Colonic mucosa (tissue), 4 donors: ENCODE measurements around the gene ECM2. TPM values are rescaled to one million over a fixed set of nuclear protein-coding genes. Genes with fewer than 3 reads are reported as not detected.
"Not testable (repeated sequence)": the region's sequence is repeated elsewhere in the genome, so short reads cannot be mapped to it uniquely, and the experiment has no call there.

Experiments used
- DNase-seq: peaks from one replicate; pipeline ENCODE4 v3.0.0-alpha.2; 2020
- H3K27ac ChIP-seq: fragments of 200-600 bp; one replicate; pipeline ENCODE4 v1.8.0; 2021
- H3K27me3 ChIP-seq: fragments of 200-600 bp; one replicate; pipeline ENCODE4 v1.8.0; 2021
- H3K36me3 ChIP-seq: fragments of 200-600 bp; one replicate; pipeline ENCODE4 v1.8.0; 2021
- H3K4me1 ChIP-seq: fragments of 200-600 bp; one replicate; pipeline ENCODE4 v1.8.0; 2021; ENCODE audit warnings: mild to moderate bottlenecking
- H3K4me3 ChIP-seq: fragments of 200-600 bp; one replicate; pipeline ENCODE4 v1.8.0; 2021
- H3K9ac ChIP-seq, 2 donors: one replicate each; pipeline ENCODE4 v1.7.0; 2013; ENCODE audit warnings: control low read depth in 2 of 2, low read depth in 2 of 2, low read length in 2 of 2
- H3K9me3 ChIP-seq: fragments of 200-600 bp; one replicate; pipeline ENCODE4 v1.8.0; 2021
- CTCF ChIP-seq: fragments of 200-600 bp; IDR thresholded peaks from one replicate; pipeline ENCODE4 v1.8.0; 2022; ENCODE audit warnings: antibody characterized with exemption, mild to moderate bottlenecking
- intact Hi-C: fragments of 100-400 bp; cut with DNase I; formaldehyde crosslinking; loops from one replicate; pipeline ENCODE4 v1.14.1; 2022
- total RNA-seq, 2 donors: library from RNA; stranded (reverse); fragmentation: NEBNext Ultra II Directional in 1 of 2; extraction: Animal tissue kit (Norgen Biotek cat#: 25700) in 1 of 2; gene quantifications; one replicate each; pipeline ENCODE4 v1.2.1, GENCODE V29; 2021
- donor health status: healthy.
- donor health status: DM: no; HTN: no; CAD: no.
- donor health status: DM: no; HTN: no; CAD: no.

ECM2 gene
- 1 to 10 TPM in 1 of 2 donors, under 1 TPM in 1; 0.30 to 3.8 TPM for total RNA-seq

DNA sequence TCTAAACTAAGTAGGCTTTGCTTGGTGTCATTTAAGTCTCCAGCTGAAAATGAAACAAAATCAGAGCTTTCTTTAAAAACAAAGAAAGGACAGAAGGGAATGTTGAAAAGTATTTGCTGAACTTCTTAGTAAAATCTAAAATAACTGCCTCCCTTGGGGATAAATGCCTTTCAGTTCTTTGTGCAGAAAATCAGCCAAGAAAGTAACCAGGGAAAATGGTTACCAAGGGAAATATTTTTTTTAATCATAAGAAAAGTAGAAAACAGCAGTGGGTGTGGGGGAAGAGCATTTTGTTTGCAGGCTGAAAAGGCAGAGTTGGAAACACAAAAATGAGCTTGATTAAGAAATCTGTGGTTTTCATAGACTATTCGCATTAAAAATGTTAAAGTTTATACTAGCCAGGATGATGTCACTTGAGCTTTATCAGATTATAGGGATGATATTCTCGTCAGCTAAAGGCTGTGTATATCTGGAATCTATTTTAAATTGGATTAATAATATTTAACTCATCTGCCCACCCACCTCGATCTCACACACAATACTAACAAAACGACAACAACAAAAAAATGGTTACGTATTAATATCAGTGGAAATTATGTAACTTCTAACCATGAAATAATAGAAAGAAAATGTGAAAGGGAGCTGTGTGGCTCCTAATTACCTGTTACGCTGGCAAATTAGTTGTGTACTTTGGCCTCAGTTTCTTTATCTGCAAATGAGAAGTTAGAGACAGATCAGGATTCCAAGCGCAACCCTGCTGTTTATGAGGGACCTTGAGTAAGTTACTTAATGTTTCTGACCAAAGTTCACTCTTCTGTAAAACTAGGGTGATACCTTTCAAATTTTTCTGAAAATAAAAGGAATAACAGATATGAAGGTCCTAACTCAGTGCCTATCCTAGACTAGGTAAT is at the start of gene ECM2:
ECM2 (minus strand) TSS at position 51 of the 911 bp plus-strand sequence. CDS start 13,124 bp downstream, outside the sequence.
- H3K36me3 ChIP-seq = no peaks in the 10 kb centered on the region
- H3K27me3 ChIP-seq = no peaks in the 10 kb centered on the region
- H3K9ac ChIP-seq = no peak within 1 kb of the TSS
- no peaks in the 10 kb centered on the region for H3K4me1 ChIP-seq
- DNase-seq = no peak
- intact Hi-C loops = no loop called here
- no peaks in the 10 kb centered on the region for H3K9me3 ChIP-seq
- TF ChIP-seq CTCF = no peak
- no peak within 1 kb of the TSS for H3K27ac ChIP-seq
- no peak within 1 kb of the TSS for H3K4me3 ChIP-seq

- H3K4me3 ChIP-seq = no peak overlapping the region
- no peaks in the 10 kb centered on the region for H3K9me3 ChIP-seq
- H3K27me3 ChIP-seq = no peaks in the 10 kb centered on the region
- H3K27ac ChIP-seq = no peak overlapping the region
- H3K36me3 ChIP-seq = no peaks in the 10 kb centered on the region
- no peaks in the 10 kb centered on the region for H3K4me1 ChIP-seq
- intact Hi-C loops = no loop called here
- no peak for TF ChIP-seq CTCF
- no peak for DNase-seq
- H3K9ac ChIP-seq = no peak overlapping the region
Measured at GRCh38 chr9:92576175-92576574, 40.4 kb upstream of the ECM2 start.

GRCh38 chr9:92573612-92574011 is 37.8 kb upstream of the ECM2 start:
- H3K27ac ChIP-seq, H3K4me1 ChIP-seq, intact Hi-C loops, DNase-seq, H3K27me3 ChIP-seq, H3K36me3 ChIP-seq, H3K9me3 ChIP-seq, H3K4me3 ChIP-seq, H3K9ac ChIP-seq: not testable (repeated sequence)

DNA sequence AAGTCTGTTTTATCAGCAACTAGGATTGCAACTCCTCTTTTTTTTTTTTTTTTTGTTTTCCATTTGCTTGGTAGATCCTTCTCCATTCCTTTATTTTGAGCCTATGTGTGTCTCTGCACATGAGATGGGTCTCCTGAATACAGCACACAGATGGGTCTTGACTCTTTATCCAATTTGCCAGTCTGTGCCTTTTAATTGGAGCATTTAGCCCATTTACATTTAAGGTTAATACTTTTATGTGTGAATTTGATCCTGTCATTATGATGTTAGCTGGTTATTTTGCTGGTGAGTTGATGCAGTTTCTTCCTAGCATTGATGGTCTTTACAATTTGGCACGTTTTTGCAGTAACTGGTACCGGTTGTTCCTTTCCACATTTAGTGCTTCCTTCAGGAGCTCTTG is 36.1 kb upstream of the ECM2 start:
- H3K9ac ChIP-seq, H3K4me3 ChIP-seq, H3K4me1 ChIP-seq, H3K27ac ChIP-seq, H3K27me3 ChIP-seq, H3K9me3 ChIP-seq, DNase-seq, intact Hi-C loops, H3K36me3 ChIP-seq: not testable (repeated sequence)

DNA sequence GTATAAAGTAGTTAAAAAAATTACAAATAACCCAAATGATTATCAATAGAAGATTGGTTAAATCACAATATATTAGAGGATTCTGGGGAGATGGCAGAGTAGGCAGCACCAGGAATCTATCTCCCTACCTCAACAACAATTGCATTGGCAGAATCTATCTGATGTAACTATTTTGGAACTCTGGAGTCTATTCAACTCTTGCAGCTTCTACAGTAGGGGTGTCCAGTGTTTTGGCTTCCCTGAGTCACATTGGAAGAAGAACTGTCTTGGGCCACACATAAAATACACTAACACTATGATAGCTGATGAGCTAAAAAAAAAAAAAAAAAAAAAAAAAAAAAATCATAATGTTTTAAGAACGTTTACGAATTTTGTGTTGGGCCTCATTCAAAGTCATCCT is 29.2 kb upstream of the ECM2 start:
- Histone ChIP-seq H3K4me3 (no peak overlapping the region), H3K36me3 (no peaks in the 10 kb centered on the region), H3K9ac (no peak overlapping the region), H3K9me3 (no peaks in the 10 kb centered on the region), H3K27ac (no peak overlapping the region), H3K27me3 (no peaks in the 10 kb centered on the region), H3K4me1 (no peaks in the 10 kb centered on the region)
- no peak for TF ChIP-seq CTCF
- intact Hi-C loops = no loop called here
- no peak for DNase-seq

GRCh38 chr9:92564504-92564903 is 28.7 kb upstream of the ECM2 start:
- no peaks in the 10 kb centered on the region for H3K4me1 ChIP-seq
- no peak overlapping the region for H3K27ac ChIP-seq
- H3K9me3 ChIP-seq = no peaks in the 10 kb centered on the region
- no peak for TF ChIP-seq CTCF
- intact Hi-C loops = no loop called here
- H3K4me3 ChIP-seq = no peak overlapping the region
- DNase-seq = no peak
- H3K27me3 ChIP-seq = no peaks in the 10 kb centered on the region
- no peak overlapping the region for H3K9ac ChIP-seq
- H3K36me3 ChIP-seq = no peaks in the 10 kb centered on the region
